Measurements from ENCODE around the gene RNASEH1.

RNASEH1 gene

DNA sequence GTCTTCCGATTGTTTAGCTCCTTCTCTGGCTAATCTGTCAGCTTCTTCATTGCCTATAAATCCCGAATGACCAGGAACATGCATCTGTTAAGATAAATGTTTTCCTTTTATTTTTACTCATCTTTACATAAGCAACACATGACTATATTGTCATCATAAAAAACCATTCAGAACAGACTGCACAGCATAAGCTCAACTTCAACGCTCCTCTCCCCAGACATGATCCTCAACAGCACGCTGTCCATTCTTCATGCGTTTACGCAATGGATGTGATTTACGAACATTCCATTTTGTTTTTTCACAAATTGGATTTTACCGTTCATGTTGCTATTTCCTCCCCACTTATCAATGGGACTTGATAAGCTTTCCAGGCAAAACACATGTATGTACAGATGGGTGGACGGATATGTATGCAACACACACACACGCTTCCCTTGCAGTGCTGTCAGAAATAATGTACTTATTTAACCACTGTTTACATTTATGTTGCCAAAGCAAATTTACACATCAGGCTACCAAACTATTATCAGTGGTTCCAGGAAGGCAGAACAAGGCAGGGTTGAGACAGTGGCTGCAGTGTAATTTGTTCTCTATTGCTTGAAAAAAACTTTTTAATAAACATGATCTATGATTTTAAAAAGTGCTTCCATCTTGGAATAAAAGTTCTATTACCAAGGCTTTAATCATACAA lies 12.2 kb downstream of the RNASEH1 start:
- DNase-seq = no peak

DNA sequence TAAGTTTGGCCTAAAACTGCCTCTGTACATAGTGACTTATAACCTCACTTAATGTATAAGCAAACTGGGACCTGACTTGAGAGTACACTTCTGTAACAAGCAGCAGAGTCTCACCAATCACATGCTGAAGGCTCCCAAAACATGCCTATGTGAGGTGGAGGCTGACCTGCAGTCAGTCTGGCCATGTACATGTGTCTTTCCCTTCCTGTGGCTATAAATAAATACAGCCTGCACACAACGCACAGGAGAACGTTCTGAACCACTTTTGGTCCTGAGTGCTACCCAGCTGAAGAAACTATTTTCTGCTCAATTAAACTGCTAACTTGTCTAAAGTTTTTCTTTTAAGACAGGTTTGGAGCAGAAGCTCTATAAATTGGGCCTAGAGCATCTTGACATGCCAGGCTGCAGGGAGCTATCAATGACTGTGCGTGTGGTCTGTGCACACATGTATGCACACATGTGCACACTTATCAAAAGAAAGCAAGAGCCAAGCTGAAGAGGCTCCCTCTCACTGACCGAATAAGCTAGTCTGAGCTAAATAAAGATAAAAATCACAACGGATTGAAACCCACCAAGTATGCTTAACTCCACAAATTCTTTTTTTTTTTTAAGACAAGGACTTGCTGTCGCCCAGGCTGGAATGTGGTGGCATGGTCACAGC lies 15.0 kb downstream of the RNASEH1 start:
- no peak for DNase-seq

DNA sequence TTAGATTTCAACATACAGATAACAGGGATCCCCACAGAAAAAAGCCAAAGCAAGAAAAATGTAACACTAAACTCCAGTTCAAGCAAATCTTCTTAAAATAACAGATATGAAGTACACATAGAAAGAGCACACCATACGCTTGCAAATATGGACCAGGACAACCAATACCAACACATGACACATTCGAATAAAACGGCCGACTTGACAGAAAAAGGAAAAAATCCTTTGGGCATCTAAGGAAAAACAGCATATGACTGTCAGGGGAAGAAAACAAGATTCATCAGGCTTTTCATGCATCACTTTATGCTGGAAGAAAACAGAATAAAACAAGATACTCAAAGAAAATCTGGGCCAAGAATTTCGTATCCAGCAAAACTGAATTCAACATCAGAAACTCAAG lies 16.0 kb downstream of the RNASEH1 start:
- no peak for DNase-seq

DNA sequence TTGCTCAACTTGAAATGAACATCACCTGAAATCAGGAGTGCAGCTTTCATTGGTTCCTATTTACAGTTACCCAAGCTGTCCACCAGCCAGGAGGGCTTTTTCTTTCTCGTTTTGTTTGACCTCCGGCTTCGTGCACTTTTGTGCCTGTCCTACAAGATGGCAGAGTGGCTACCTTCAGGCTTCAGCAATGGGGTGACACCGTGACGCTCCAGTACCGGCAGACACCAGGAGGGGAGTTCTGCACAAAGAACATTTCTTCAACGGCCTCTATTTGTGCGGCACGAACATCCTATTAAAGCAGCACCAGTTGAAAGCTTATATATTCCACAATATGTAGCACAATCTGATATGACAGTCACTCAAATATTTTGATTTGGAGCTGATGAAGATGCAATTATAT lies 18.3 kb downstream of the RNASEH1 start:
- DNase-seq = no peak

DNA sequence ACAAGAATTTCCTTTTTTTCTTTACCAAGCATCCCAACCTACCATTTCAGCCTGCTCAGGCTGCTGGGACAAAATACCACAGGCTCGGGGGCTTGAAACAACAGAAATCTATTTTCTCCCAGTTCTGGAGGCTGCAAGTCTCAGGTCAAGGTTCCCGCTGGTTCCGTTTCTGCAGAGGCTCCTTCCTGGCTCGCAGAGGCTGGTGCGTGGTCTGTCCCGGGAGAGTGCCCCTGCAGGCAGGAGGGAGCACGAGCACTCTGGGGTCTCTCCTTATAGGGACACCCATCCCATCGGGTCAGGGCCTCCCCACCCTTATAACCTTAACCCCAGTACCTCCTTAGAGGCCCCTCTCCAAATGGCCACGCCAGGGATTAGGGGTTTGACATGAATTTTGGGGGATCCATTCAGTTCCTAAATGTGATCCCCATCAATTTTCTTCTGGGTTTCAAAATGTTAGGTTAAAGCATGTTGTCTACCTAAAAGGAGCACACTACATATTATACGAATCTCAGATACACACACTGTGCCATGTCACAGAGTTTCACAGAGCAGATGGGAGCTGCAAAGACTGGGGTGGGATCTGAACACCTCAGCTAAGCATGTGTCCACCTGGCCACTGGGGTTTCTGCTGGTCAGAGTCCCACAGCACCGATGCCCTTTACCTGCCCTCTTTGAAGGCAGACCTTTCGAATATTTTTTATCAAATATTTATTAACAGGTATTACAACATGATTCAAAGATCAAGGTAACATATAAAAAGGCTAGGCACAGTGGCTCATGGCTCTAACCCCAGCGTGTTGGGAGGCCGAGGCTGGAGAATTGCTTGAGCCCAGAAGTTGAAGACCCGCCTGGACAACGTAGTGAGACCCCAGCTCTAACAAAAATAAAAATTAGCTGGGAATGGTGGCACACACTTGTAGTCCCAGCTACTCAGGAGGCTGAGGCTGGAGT lies 21.2 kb downstream of the RNASEH1 start:
- no peak for DNase-seq

DNA sequence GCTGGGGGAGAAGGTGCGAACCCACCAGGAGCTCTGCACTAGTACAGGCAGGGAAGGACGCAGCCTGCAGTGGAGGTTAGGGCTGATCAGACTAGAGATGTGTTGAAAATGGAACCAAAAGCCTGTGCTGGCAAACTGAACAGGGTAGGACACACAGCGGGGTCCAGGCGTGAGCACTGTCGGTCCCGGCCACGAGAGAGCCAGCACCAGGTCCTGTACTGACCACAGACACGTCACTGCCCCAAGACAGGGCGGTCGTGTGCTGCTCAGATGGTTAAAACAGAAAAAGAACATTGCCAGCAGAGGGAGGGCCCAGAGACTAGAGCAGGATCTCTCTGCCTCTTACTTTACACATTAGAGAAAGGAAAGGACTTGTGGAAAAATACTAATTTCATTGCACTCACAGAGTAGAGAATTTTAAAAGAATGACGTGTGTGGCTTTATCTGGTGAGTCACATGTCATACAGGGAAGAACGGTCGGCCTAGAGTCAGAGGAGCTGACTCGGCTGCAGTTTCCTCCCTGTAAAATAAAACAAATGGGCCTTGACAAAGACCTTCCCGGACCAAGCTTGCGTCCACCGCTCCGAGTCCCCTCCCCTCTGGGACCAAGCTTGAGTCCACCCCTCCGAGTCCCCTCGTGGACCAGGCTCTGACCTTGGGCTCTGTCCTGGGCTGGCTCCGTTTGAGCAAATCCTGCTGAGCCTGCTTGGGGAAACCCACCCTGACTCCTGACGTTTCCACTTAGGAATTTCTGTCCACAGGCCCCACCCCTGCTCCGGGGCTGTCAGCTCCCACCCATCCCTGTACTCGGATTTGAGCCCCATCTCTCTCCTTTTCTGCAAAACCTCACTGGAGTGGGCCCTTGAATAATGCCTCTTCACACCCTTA lies 22.1 kb downstream of the RNASEH1 start:
- DNase-seq = no peak

DNA sequence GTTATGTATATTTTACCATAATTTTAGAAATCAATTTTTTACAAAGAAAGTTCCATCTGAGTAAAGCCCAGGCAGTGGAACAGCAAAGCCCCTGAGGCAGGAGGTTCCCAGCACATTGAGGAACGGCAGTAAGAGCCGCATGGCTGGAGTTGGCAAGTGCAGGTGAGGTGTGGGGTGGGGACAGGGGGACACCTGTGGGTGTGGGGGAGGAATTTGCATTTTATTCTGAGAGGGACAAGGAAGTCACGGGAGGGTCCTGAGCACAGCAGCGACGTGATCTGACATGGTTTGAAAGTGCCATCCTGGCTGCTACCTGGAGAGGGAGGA lies 22.7 kb downstream of the RNASEH1 start:
- DNase-seq = no peak

DNA sequence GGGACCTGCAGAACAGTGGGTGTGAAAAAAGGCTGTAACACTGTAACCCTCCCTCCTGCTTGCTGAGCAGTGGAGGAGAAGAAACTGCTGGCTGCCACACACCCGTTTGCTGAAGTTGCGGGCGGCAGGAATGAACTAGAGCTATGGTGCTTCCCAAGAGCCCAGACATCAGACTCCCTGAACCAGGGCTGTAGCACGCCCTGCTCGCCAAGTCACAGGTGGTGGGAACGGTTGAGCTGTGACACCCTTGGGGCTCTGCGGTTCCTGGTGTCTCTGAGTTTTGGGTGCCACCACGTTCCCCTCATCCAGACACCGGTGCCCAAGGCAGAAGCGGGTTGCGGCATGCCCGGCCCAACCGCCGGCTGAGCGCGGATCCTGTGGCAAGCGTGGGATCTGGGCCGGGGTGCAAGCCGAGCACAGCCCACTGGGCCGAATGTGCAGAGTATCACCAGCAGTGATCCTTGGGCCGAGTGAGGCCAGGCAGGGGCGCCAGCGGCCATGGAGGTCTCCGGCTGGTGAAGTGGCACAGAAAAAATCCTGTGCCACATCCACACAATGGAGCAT lies 23.8 kb downstream of the RNASEH1 start:
- no peak for DNase-seq

DNA sequence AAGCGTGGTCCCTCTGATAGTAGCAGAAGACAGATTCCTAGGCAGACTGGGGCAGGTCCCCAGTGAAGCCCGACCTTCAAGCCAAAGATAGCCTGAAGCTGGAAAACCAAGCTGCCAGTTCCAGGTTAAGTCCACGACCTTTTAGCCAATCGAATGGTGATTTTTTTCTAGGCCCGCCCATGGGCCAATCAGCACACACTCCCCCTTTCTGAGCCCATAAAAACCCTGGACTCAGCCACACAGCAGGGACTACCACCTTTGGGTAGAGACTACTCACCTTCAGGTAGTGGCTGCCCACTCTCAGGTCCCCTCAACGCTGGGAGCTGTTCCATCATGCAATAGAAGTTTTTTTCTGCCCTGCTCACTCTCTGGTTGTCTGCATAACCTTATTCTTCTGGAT lies 24.3 kb downstream of the RNASEH1 start:
- no peak for DNase-seq

DNA sequence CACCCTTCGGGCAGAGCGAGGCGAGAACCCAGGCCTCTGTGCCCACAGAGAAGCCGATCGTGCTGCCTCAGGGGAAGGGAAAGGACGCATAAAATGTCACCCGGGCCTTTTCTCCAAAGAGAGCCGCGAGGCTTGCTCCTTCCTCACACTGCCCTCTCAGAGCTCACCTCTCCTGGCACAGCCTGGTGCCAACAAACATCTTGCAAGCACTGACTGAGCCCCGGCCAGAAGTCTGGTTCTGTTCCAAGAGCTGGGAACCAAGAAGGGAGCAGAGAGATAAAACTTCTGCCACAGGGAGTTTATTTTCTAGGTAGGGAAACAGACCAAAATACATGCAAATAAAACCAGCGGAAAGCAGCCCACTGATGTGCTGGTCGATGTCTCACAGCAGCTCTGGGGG lies 25.2 kb downstream of the RNASEH1 start:
- DNase-seq = no peak

DNA sequence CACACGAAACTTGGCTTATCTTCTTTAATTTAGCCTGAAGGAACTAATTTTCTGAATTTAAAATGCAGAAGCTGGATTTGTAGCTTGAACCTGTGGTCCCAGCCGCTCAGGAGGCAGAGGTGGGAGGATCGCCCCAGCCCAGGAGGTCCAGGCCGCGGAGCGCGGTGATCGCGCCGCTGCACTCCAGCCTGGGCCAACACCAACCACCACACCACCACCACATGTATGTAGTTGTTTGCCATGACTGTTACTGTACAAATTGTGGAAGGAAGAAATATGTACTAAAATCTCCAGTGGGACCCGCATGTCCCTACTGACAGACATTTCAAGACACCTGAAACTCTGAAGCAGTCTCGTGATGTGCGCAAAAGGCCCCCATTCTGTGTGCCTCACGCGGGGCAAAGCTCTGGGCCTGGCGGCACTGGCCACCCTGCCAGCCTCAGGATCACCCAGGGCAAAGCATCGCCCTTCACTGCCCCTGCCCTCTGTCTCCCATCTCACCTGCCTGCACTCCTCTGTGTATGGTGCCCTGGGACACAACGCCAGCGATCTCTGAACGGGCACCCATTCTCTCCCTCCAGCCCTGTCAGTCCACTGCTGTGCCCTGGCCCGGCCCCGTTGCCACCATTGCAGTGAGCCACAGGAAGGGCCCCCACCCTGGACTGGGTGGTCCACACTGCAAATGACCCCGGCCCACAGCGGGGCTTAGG lies 28.7 kb downstream of the RNASEH1 start:
- DNase-seq = no peak

DNA sequence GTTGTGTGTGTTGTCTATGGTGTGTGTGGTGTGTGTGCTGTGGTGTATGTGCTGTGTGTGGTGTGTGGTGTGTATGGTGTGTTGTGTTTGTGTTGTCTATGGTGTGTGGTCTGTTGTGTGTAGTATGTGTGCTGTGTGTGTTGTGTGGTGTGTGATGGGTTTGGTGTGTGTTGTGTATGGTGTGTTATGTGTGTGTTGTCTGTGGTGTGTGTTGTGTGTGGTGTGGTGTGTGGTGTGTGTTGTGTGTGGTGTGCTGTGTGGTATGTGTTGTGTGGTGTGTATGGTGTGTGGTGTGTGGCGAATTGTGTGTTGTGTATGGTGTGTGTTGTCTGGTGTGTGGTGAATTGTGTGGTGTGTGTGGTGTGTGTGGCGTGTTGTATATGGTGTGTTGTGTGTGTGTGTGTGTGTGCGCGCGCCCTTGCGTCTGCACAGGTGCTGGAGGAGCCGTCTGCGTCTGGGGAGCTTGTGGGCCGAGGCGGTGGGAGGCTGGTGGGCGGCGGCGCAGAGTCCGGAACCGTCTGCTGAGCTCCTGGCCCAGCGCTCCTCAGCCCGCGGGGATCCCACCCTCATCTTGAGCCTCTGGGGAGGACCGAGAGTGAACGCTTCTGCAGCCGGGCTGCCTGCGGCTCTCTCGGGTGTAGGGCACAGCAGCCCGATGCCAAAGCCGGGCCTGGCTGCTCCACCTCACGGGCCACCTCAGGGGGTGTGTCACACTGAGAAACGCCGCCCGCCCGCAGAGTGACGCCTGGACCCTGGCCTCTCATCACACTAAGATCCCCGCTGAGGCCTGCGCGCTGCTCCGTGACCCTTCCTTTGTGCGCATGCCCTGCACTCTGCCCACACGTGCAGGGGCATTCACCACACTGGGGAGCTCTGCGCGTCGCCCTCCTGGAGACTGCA lies 30.0 kb downstream of the RNASEH1 start:
- DNase-seq = no peak

DNA sequence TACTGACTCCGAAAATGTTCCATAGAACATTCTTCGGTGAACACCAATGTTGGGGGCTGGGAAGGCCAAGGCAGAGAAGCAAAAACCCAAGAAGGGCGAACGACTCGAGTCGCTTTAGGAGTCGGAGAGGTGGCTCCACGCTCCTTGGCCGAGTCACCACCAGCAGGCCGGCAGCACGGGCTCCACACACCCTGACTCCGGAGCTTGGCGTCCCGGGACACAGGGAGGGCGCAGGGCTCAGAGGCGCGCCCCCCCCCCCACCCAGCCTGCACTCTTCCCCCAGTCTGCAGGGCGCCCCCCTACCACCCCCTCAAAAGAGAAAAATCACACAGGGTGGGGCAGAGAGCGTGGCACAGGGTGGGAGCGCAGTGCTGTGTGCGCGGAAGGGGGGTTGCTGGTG lies 31.3 kb downstream of the RNASEH1 start:
- no peak for DNase-seq

DNA sequence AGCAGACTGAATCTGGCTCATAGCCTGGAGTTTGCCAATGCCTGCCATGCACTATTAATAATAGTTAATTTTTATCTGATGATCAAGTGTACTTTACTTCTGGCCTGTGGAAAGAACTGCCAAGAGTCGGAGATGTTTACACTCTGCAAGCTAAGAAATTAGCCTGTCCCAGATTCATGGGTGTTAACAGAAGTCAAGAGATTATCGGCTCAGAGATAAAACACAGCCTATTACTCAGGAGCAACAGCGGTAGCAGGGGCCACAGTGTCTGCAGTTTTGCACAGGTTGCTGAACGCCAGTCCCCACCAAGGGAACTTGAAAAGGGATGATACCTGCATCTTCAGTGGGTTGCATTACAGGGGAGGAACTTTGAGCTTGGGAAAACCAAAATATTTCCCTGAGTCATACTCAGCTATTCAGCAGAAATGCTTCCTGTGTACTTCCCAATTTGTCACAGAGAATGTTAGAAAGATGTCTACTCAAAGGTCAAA lies 34.5 kb downstream of the RNASEH1 start:
- DNase-seq = no peak

DNA sequence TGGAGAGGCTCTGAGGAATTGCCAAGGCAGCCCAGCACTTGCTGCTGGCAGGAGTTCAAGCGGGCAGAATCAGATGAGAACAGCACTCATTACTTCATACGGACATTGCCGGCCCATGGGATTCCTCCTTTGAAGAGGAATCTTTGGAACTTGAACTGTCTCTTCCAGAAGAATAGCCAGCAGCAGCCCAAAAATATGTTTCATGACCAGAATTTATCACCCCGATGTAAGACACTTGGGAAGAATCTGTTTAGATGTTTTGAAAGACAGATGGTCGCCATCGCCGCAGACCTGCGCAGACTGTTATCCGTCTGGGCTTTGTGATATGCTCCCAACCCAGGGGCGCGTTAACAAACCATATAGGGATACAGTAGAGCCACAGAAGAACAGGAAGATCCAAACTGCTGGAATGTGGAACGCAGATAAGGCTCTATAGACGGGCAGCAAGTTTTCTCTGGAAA lies 35.1 kb downstream of the RNASEH1 start:
- no peak for DNase-seq

DNA sequence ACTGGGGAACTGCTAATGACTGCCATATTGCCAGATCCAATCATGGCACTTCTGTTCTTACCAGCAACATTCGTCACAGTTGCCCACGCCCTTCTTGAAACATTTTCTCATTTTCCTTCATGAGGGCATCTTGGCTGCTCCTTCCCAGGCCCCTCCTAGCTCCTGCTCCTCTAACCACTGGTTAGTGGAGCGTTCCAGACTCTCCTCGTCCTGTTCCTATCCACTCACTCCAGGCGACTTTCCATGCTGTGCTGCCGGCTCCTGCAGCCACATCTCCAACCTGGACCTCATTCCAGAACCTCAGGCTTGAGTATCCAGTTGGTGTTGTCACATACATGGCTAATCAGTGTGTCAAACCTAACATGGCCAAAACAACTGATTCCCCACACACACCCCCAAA lies 37.5 kb downstream of the RNASEH1 start:
- DNase-seq = no peak

DNA sequence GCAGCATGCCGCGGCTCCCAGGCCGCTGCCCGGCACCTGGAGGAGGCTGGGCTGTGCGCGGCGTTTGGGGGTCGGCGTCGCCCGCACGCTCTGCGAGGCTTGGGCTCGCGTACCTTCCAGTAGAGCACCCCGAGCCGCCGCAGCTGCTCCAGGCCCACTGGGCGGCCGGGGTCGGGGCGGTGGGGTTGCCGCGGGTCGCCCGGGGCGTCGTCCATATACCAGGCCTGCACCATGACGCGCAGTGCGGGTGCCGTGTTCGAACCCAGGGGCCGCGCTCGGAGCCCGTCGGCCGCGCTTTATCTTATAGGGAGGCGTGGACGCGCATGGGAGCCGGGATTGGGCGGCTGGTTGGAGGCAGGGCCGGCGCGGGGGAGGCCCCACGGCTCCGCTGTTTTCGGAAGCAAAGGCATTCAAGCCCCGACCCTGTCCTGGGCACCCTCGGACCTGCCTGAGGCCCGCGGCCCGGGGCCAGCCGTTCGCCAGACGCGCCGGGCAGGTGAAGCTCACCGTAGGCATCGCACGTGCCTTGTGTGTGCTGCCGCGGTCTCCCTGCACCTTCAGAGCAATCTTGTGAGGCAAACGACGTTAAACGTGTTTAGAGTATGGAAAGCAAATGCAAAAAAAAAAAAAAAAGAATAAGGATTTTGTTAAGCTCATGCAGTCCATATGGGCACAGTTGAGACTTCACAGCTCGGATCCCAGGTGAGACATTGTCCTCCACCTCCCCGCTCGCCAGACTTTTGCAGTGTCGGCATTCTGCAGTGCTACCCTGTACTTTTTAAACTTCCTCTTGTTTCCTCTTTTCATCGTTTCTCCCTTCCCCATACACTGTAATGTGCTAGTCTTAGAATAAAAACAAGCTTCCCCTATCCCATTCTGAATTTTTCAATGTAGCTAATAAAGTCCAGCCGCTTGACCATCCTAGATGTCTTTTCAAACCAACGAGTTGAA lies 38.6 kb downstream of the RNASEH1 start, which contains the start of gene ADI1:
Gene ADI1, minus strand, starts transcription at position 277 of the 951 bp plus-strand sequence. Its CDS starts 44 bp downstream, at position 233.
- peak; percentile 51 for DNase-seq

DNA sequence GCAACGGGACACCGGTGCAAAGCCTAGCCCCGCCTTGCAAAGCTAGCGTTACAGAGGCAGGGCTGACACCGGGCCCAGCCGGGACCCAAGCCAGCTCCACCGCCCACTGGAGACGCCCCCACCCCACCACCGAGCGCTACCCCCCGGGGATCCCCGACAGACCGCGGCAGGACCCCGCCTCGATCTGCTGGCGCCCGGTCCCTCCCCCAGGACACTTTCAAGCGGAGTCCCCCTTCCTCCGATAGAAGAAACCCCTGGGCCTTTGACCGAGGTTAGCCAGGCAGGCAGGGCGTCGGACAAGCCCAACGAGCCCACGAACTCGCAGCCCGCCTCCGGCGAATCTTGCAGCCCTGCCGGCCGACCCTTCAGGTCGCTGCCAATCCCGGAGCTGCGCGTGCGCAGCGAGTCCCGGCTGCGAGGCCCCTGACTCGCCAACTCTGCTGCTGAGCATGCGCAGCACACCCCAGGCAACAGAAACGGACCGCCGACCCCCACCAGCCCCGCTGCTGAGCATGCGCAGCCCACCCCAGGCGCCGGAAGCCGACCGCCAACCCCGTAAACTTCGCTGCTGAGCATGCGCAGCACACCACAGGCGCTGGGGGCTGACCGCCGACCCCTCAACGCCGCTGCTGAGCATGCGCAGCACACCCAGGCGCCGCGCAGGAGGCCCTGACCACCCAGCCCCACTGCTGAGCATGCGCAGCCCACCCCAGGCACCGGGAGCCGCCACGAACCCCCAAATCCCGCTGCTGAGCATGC lies 39.5 kb downstream of the RNASEH1 start:
- DNase-seq = peak; percentile 90

Measured in NCI-H2029 (cell line).